Right lobe of liver (tissue), 6 donors: Measurements from ENCODE around the gene UCP2. TPM values are rescaled to one million over a fixed set of nuclear protein-coding genes. Genes with fewer than 3 reads are reported as not detected.
A peak's percentile ranks its signal among the peaks of the same experiment; 100 is the strongest.
"Not testable (repeated sequence)": the region's sequence is repeated elsewhere in the genome, so short reads cannot be mapped to it uniquely, and the experiment has no call there.

Source experiments
- ATAC-seq, 4 donors: fragments of 200-7000 bp; cut with Tn5 transposase; one replicate each; pipeline ENCODE4 v1.9.1; 2020; ENCODE audit warnings: mild to moderate bottlenecking in 4 of 4, moderate library complexity in 4 of 4
- DNase-seq, 3 donors: peaks; one replicate each; pipeline ENCODE4 v3.0.0-alpha.2; 2020
- H3K27ac ChIP-seq, 3 donors: fragments of 200-600 bp; one replicate each; pipeline ENCODE4 v1.8.0; 2022
- H3K27me3 ChIP-seq, 2 donors: fragments of 200-600 bp; one replicate each; pipeline ENCODE4 v1.8.0; 2022
- H3K36me3 ChIP-seq, 4 donors: fragments of 200-600 bp; sonication (generic) in 1 of 4; one replicate each; pipeline versions ENCODE4 v1.5.1 to v1.8.0; 2017 to 2022; ENCODE audit warnings: control low read depth in 1 of 4
- H3K4me1 ChIP-seq, 4 donors: fragments of 200-600 bp; sonication (generic) in 1 of 4; one replicate each; pipeline versions ENCODE4 v1.5.1 to v1.8.0; 2017 to 2022; ENCODE audit warnings: control low read depth in 1 of 4
- H3K4me3 ChIP-seq, 3 donors: fragments of 200-600 bp; one replicate each; pipeline ENCODE4 v1.8.0; 2022
- H3K9me3 ChIP-seq, 4 donors: fragments of 200-600 bp; sonication (generic) in 1 of 4; one replicate each; pipeline versions ENCODE4 v1.5.1 to v1.8.0; 2017 to 2022; ENCODE audit warnings: control low read depth in 1 of 4
- POLR2A ChIP-seq: fragments of 450-650 bp; IDR thresholded peaks from one replicate; pipeline ENCODE4 v1.6.1; 2017; ENCODE audit warnings: antibody characterized with exemption, mild to moderate bottlenecking
- WGBS: methylation state at CpG from one replicate; pipeline ENCODE4 v1.1.6; 2018; ENCODE audit warnings: low coverage, low lambda C conversion rate; ENCODE audit not compliant: insufficient coverage; ENCODE audit errors: missing lambda C conversion rate; 5-methylcytosine and 5-hydroxymethylcytosine counted together
- intact Hi-C, 2 donors: fragments of 100-400 bp; cut with DNase I; formaldehyde crosslinking; loops; one replicate each; pipeline versions ENCODE4 v1.11.2 to v1.14.1; 2022
- total RNA-seq, 6 experiments: library from RNA; depleted of rRNA in 2 of 6; stranded (reverse); fragments of >200 nt in 2 of 6; fragmentation: NEBNext Ultra II Directional in 3 of 6; extraction: Animal tissue kit (Norgen Biotek cat#: 25700) in 3 of 6; gene quantifications; one replicate each; pipeline versions ENCODE4 v1.1.0 to v1.2.4, GENCODE V29; 2016 to 2023
- TF ChIP-seq, protein P1 (sequence below), 4 donors: fragments of 200-600 bp in 3 of 4; fragments of 450-650 bp in 1 of 4; IDR thresholded peaks; one replicate each; pipeline versions ENCODE4 v1.5.1 to v1.8.0; 2016 to 2022; ENCODE audit warnings: antibody characterized with exemption in 4 of 4, mild to moderate bottlenecking in 2 of 4
- donor health status: DM: no; HTN: yes; CAD: no.
- donor health status: DM: no; HTN: no; CAD: no.
- donor health status: DM: no; HTN: no; CAD: no.
- donor health status: DM: no; HTN: yes; CAD: no.
- donor health status: DM: no; HTN: yes; CAD: no.

The UCP2 gene
- total RNA-seq, 6 experiments from 2014 or later: 5.2 to 41.3 (median 8.7) TPM

DNA sequence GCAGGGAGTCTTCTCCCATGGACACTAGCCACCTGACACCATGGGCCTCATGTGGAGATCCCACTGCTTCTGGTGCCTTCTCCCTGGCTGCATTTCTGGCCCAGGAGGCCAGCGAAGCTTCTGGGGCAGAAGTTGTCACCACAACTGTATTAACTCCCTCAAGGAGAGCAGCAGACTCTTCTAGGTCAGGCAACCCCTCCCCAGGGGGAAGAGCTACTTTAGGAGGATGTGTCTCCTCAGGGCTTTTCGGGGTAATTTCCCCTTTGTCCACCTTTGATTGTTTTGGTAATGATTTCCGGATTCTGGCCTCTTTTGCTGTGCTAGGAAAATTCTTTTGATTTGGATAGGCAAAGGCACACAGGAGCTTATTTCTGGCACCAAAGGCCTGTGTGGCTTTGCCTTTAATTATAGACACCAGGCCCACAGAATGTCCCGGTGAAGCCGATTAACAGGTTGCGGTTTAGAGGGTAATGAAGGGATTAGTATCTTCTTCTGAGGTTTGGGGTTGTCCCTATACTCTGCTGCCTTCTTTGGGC is 8.9 kb upstream of the UCP2 start:
- no peaks in the 10 kb centered on the region for H3K9me3 ChIP-seq
- ATAC-seq (no peak), DNase-seq (peak in 1 of 3 donors; percentile 11)
- no peaks in the 10 kb centered on the region for H3K36me3 ChIP-seq
- H3K27ac ChIP-seq: no peak overlapping the region
- no peak overlapping the region for H3K4me3 ChIP-seq
- TF ChIP-seq, protein P1, sequence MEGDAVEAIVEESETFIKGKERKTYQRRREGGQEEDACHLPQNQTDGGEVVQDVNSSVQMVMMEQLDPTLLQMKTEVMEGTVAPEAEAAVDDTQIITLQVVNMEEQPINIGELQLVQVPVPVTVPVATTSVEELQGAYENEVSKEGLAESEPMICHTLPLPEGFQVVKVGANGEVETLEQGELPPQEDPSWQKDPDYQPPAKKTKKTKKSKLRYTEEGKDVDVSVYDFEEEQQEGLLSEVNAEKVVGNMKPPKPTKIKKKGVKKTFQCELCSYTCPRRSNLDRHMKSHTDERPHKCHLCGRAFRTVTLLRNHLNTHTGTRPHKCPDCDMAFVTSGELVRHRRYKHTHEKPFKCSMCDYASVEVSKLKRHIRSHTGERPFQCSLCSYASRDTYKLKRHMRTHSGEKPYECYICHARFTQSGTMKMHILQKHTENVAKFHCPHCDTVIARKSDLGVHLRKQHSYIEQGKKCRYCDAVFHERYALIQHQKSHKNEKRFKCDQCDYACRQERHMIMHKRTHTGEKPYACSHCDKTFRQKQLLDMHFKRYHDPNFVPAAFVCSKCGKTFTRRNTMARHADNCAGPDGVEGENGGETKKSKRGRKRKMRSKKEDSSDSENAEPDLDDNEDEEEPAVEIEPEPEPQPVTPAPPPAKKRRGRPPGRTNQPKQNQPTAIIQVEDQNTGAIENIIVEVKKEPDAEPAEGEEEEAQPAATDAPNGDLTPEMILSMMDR (IDR thresholded peaks at IDR 0.05): no peak
- no peak for TF ChIP-seq POLR2A
- no peaks in the 10 kb centered on the region for H3K27me3 ChIP-seq
- intact Hi-C loops: no loop called here
- H3K4me1 ChIP-seq: no peaks in the 10 kb centered on the region
- WGBS: 92% methylated on average over 4 of the region's 6 CpGs

DNA sequence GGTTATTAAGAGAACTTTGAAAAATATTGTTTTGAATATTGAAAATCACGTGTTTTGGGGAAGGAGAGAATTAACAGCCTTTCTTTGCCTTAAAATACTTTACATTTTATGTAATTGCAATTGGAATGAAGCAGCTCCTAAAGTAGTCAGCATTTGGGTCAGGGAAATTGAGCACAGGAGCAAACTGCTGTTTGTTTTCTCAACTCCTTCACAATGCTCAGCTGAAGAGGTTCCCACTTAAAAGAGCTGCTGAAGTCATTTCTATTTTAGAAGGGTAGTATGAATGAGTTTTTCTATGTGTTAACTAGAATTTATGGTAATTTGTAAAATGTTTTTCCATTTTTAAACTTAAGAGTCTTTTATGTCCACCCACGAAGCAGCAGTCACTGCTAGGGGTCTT is 8.1 kb upstream of the UCP2 start:
- no peak for TF ChIP-seq POLR2A
- TF ChIP-seq, protein P1 (IDR thresholded peaks at IDR 0.05): no peak
- Histone ChIP-seq H3K36me3 (no peaks in the 10 kb centered on the region), H3K4me3 (no peak overlapping the region), H3K27me3 (no peaks in the 10 kb centered on the region), H3K9me3 (no peaks in the 10 kb centered on the region), H3K4me1 (no peaks in the 10 kb centered on the region), H3K27ac (no peak overlapping the region)
- 90% methylated on average over 2 of the region's 2 CpGs for WGBS
- intact Hi-C loops: no loop called here
- no peak for DNase-seq
- ATAC-seq: no peak

DNA sequence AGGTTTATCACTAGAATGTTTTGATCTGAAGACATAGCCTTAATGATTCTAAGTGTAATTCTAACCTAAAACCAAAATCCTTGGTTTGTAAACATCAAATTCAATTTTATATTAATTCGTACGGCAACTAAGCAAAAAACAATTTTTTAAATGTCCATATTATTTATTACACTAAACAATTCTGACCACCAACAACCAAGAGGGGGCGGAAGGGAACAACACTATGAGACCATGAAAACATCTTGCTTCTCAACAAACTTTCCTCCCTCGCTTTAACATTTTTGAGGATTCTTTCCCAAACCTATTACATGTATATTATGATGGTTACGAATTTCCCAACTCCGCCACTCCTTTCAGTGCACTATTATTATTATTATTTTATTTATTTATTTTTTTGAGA is 6.5 kb upstream of the UCP2 start:
- intact Hi-C loops: no loop called here
- H3K27ac ChIP-seq: no peak overlapping the region
- DNase-seq: no peak
- H3K4me3 ChIP-seq: no peak overlapping the region
- no peaks in the 10 kb centered on the region for H3K36me3 ChIP-seq
- ATAC-seq: no peak
- H3K27me3 ChIP-seq: no peaks in the 10 kb centered on the region
- no peak for TF ChIP-seq POLR2A
- TF ChIP-seq, protein P1 (IDR thresholded peaks at IDR 0.05): peak in 2 of 4 donors; percentile 20 to 22
- H3K4me1 ChIP-seq: no peaks in the 10 kb centered on the region
- WGBS: 81% methylated on average over 6 of the region's 6 CpGs
- H3K9me3 ChIP-seq: no peaks in the 10 kb centered on the region

DNA sequence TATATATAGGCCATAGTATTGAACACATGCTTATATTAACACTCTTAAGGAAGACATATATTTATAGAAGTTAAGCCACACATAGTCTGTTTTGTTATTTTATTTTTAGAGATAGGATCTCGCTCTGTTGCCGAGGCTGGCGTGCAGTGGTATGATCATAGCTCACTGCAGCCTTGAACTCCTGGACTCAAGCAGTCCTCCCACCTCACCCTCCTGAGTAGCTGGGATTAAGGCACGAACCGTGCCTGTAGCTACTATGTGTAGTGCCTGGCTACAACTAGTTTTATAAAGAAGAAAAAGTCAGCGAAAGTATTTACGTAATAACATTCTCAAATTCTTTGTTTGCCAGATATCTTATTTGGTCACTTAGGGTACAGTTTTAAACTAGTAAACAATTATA is 5.6 kb upstream of the UCP2 start:
- Histone ChIP-seq H3K4me3 (no peak overlapping the region), H3K27ac (no peak overlapping the region), H3K9me3 (no peaks in the 10 kb centered on the region), H3K4me1 (no peaks in the 10 kb centered on the region), H3K36me3 (no peaks in the 10 kb centered on the region), H3K27me3 (no peaks in the 10 kb centered on the region)
- intact Hi-C loops: no loop called here
- ATAC-seq (no peak), DNase-seq (peak in 1 of 3 donors; percentile 2)
- TF ChIP-seq POLR2A: no peak
- TF ChIP-seq, protein P1 (IDR thresholded peaks at IDR 0.05): no peak
- WGBS: 71% methylated on average over 7 of the region's 7 CpGs

DNA sequence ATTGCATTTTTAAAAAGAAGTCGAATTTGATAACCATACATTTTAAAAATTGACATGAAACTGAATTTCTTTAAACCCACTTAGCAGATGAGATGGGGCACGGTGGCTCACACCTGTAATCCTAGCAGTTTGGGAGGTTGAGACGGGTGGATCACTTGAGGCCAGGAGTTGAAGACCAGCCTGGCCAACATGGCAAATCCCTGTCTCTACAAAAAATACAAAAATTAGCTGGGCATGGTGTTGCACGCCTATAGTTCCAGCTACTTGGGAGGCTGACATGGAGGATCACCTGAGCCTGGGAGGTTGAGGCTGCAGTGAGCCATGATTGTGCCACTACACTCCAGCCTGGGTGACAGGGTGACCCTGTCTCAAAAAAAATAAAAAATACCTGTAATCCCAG is 3.0 kb upstream of the UCP2 start:
- H3K27ac ChIP-seq, H3K9me3 ChIP-seq, H3K4me1 ChIP-seq, H3K4me3 ChIP-seq, H3K27me3 ChIP-seq, H3K36me3 ChIP-seq, intact Hi-C loops, ATAC-seq: not testable (repeated sequence)
- DNase-seq: peak in 1 of 3 donors; percentile 1
- WGBS: 88% methylated on average over 3 of the region's 4 CpGs
